ENCODE results near the gene MAG. TPM values are rescaled to one million over a fixed set of nuclear protein-coding genes. Genes with fewer than 3 reads are reported as not detected.

The MAG gene
- total and polyA plus RNA-seq, 2 donors (not counting 1 experiment from before 2014, with no cell fraction given): 0.50 TPM; not detected in 1

- H3K9me3 ChIP-seq (ENCODE audit: control insufficient read depth, insufficient read depth, low read depth, low read length): no peaks in the 10 kb centered on the region
- H2AFZ ChIP-seq (ENCODE audit: low read length): peak within 1 kb of the TSS; percentile 29
- DNase-seq (ENCODE audit: low read depth in 2 of 2): peak; percentile 62 to 75
- TF ChIP-seq EZH2 (IDR thresholded peaks at IDR 0.05; ENCODE audit: low read length, missing control alignments): no peak
- no peak for TF ChIP-seq CTCF (conservative IDR thresholded peaks at IDR 0.05 in 1 of 2, IDR thresholded peaks at IDR 0.05 in 1 of 2; ENCODE audit: low read depth in 1 of 2, low read length in 2 of 2)
- H3K4me1 ChIP-seq (ENCODE audit: control insufficient read depth, extremely low read depth, insufficient read depth, low read length): peaks cover 2% of the 10 kb centered on the region
- H3K79me2 ChIP-seq (ENCODE audit: control insufficient read depth, insufficient read depth, low read length): peaks cover 12% of the 10 kb centered on the region
- peaks cover 15% of the 10 kb centered on the region for H3K36me3 ChIP-seq (ENCODE audit: control insufficient read depth, insufficient read depth, low read length)
- no peaks in the 10 kb centered on the region for H4K20me1 ChIP-seq (ENCODE audit: control insufficient read depth, extremely low read depth, insufficient read depth, low read length)
- peak within 1 kb of the TSS; percentile 89 for H3K9ac ChIP-seq (ENCODE audit: insufficient read depth, low read length)
- peak within 1 kb of the TSS; percentile 87 for H3K4me2 ChIP-seq (ENCODE audit: extremely low read depth, insufficient read depth, low read length)
- no peaks in the 10 kb centered on the region for H3K27me3 ChIP-seq (ENCODE audit: control insufficient read depth, insufficient read depth, low read length)
- peak within 1 kb of the TSS; percentile 81 to 96 (median 88) for H3K4me3 ChIP-seq (replicated peaks in 1 of 4; ENCODE audit: control extremely low read depth in 1 of 4, insufficient read depth in 1 of 4, low read depth in 3 of 4, low read length in 4 of 4)
- peak within 1 kb of the TSS; percentile 78 for H3K27ac ChIP-seq (ENCODE audit: insufficient read depth, low read length)
Observed at GRCh38 chr19:35268536-35269437, 23.2 kb upstream of the MAG start, which contains the start of gene USF2. USF2 (plus strand) TSS chr19:35268962; CDS start chr19:35269102, 140 bp downstream.

- TF ChIP-seq EZH2 (IDR thresholded peaks at IDR 0.05; ENCODE audit: low read length, missing control alignments) (no peak), CTCF (conservative IDR thresholded peaks at IDR 0.05 in 1 of 2, IDR thresholded peaks at IDR 0.05 in 1 of 2; ENCODE audit: low read depth in 1 of 2, low read length in 2 of 2) (peak; percentile 37 to 41)
- Histone ChIP-seq H3K9ac (ENCODE audit: insufficient read depth, low read length) (peak overlapping the region; percentile 51), H2AFZ (ENCODE audit: low read length) (peak overlapping the region; percentile 29), H3K27me3 (ENCODE audit: control insufficient read depth, insufficient read depth, low read length) (no peaks in the 10 kb centered on the region), H3K79me2 (ENCODE audit: control insufficient read depth, insufficient read depth, low read length) (peaks cover 12% of the 10 kb centered on the region), H3K4me1 (ENCODE audit: control insufficient read depth, extremely low read depth, insufficient read depth, low read length) (peaks cover 2% of the 10 kb centered on the region), H3K36me3 (ENCODE audit: control insufficient read depth, insufficient read depth, low read length) (peaks cover 15% of the 10 kb centered on the region), H4K20me1 (ENCODE audit: control insufficient read depth, extremely low read depth, insufficient read depth, low read length) (no peaks in the 10 kb centered on the region), H3K4me3 (replicated peaks in 1 of 4; ENCODE audit: control extremely low read depth in 1 of 4, insufficient read depth in 1 of 4, low read depth in 3 of 4, low read length in 4 of 4) (peak overlapping the region; percentile 5 to 64 (median 42)), H3K4me2 (ENCODE audit: extremely low read depth, insufficient read depth, low read length) (peak overlapping the region; percentile 59), H3K27ac (ENCODE audit: insufficient read depth, low read length) (no peak overlapping the region), H3K9me3 (ENCODE audit: control insufficient read depth, insufficient read depth, low read depth, low read length) (no peaks in the 10 kb centered on the region)
- peak; percentile 75 to 77 for DNase-seq (ENCODE audit: low read depth in 2 of 2)
Observed at GRCh38 chr19:35269438-35270117, 22.4 kb upstream of the MAG start.

- Histone ChIP-seq H3K4me2 (ENCODE audit: extremely low read depth, insufficient read depth, low read length) (no peak overlapping the region), H3K27ac (ENCODE audit: insufficient read depth, low read length) (no peak overlapping the region), H3K9ac (ENCODE audit: insufficient read depth, low read length) (no peak overlapping the region), H3K4me3 (replicated peaks in 1 of 4; ENCODE audit: control extremely low read depth in 1 of 4, insufficient read depth in 1 of 4, low read depth in 3 of 4, low read length in 4 of 4) (no peak overlapping the region), H3K4me1 (ENCODE audit: control insufficient read depth, extremely low read depth, insufficient read depth, low read length) (peaks cover 2% of the 10 kb centered on the region), H3K79me2 (ENCODE audit: control insufficient read depth, insufficient read depth, low read length) (peaks cover 12% of the 10 kb centered on the region), H4K20me1 (ENCODE audit: control insufficient read depth, extremely low read depth, insufficient read depth, low read length) (no peaks in the 10 kb centered on the region), H3K36me3 (ENCODE audit: control insufficient read depth, insufficient read depth, low read length) (peaks cover 15% of the 10 kb centered on the region), H2AFZ (ENCODE audit: low read length) (no peak overlapping the region), H3K27me3 (ENCODE audit: control insufficient read depth, insufficient read depth, low read length) (no peaks in the 10 kb centered on the region), H3K9me3 (ENCODE audit: control insufficient read depth, insufficient read depth, low read depth, low read length) (no peaks in the 10 kb centered on the region)
- TF ChIP-seq EZH2 (IDR thresholded peaks at IDR 0.05; ENCODE audit: low read length, missing control alignments) (no peak), CTCF (conservative IDR thresholded peaks at IDR 0.05 in 1 of 2, IDR thresholded peaks at IDR 0.05 in 1 of 2; ENCODE audit: low read depth in 1 of 2, low read length in 2 of 2) (no peak)
- no peak for DNase-seq (ENCODE audit: low read depth in 2 of 2)
Observed at GRCh38 chr19:35270381-35270811, 21.6 kb upstream of the MAG start.

Measured in fibroblast of lung (primary cell).